Measurements from ENCODE around the gene BICDL2.

GRCh38 chr16:3014971-3015370 is 21.8 kb downstream of the BICDL2 start:
- TF ChIP-seq TAF1 (IDR thresholded peaks at IDR 0.05; ENCODE audit: borderline replicate concordance, low read depth, low read length), result no peak
- TF ChIP-seq CTCF (IDR thresholded peaks at IDR 0.05), result no peak
- no peak for TF ChIP-seq GATA2 (CRISPR knock-in tag; IDR thresholded peaks at IDR 0.05)

Measured in SK-N-SH (cell line).